Mesenchymal stem cell (in vitro differentiated cells and primary cell): ENCODE data around the gene ALPK3.

Experiments used
- DNase-seq: peaks from one replicate; pipeline ENCODE4 v3.0.0-alpha.2; 2013
- H2AFZ ChIP-seq: one replicate; pipeline ENCODE4 v1.6.1; 2013; ENCODE audit warnings: low read depth, mild to moderate bottlenecking, control low read depth, inconsistent platforms, low read length, moderate library complexity
- H2AK5ac ChIP-seq: 2 replicates; pipeline ENCODE4 v1.6.1; 2013; ENCODE audit warnings: low read length, moderate library complexity, mild to moderate bottlenecking, inconsistent platforms; ENCODE audit not compliant: severe bottlenecking
- H2BK120ac ChIP-seq: one replicate; pipeline ENCODE4 v1.6.1; 2013; ENCODE audit warnings: low read depth, mild to moderate bottlenecking, inconsistent platforms, low read length, moderate library complexity
- H2BK12ac ChIP-seq, 2 experiments: one replicate each; pipeline ENCODE4 v1.6.1; 2013; ENCODE audit warnings: inconsistent platforms in 2 of 2, low read length in 2 of 2, mild to moderate bottlenecking in 2 of 2, moderate library complexity in 2 of 2, control low read depth in 1 of 2
- H2BK15ac ChIP-seq: one replicate; pipeline ENCODE4 v1.6.1; 2013; ENCODE audit warnings: mild to moderate bottlenecking, low read depth, inconsistent platforms; ENCODE audit not compliant: poor library complexity, severe bottlenecking
- H2BK5ac ChIP-seq: 2 replicates; pipeline ENCODE4 v1.6.1; 2013; ENCODE audit warnings: low read depth, mild to moderate bottlenecking, low read length, control low read depth, inconsistent platforms; ENCODE audit not compliant: poor library complexity, severe bottlenecking
- H3K14ac ChIP-seq, 2 experiments: one replicate each; pipeline ENCODE4 v1.6.1; 2013; ENCODE audit warnings: inconsistent platforms in 2 of 2, low read length in 2 of 2, control low read depth in 1 of 2, mild to moderate bottlenecking in 1 of 2, moderate library complexity in 1 of 2
- H3K18ac ChIP-seq, 2 experiments: one replicate each; pipeline ENCODE4 v1.6.1; 2013; ENCODE audit warnings: inconsistent platforms in 2 of 2, low read length in 2 of 2, control low read depth in 1 of 2, low read depth in 1 of 2, mild to moderate bottlenecking in 1 of 2
- H3K23ac ChIP-seq, 2 experiments: one replicate each; pipeline ENCODE4 v1.6.1; 2013; ENCODE audit warnings: inconsistent platforms in 2 of 2, low read length in 2 of 2, mild to moderate bottlenecking in 2 of 2, moderate library complexity in 2 of 2, control low read depth in 1 of 2
- H3K27ac ChIP-seq: 2 replicates; pipeline ENCODE4 v1.5.1; 2013; ENCODE audit warnings: mild to moderate bottlenecking, moderate library complexity, low read length, control low read depth, inconsistent platforms; ENCODE audit not compliant: poor library complexity, severe bottlenecking
- H3K27me3 ChIP-seq, 2 experiments: 2 replicates each; pipeline versions ENCODE4 v1.6.1 to v1.7.0; 2013; ENCODE audit warnings: low read length in 2 of 2, mild to moderate bottlenecking in 2 of 2, moderate library complexity in 2 of 2, control low read depth in 1 of 2, inconsistent platforms in 1 of 2; ENCODE audit not compliant: control insufficient read depth in 1 of 2, insufficient read depth in 1 of 2
- H3K36me3 ChIP-seq, 2 experiments: 2 replicates each; pipeline versions ENCODE4 v1.6.1 to v1.7.0; 2013; ENCODE audit warnings: low read length in 2 of 2, control low read depth in 1 of 2, inconsistent platforms in 1 of 2, low read depth in 1 of 2, mild to moderate bottlenecking in 1 of 2; ENCODE audit not compliant: insufficient read depth in 2 of 2, control insufficient read depth in 1 of 2
- H3K4ac ChIP-seq, 2 experiments: one replicate each; pipeline ENCODE4 v1.6.1; 2013; ENCODE audit warnings: inconsistent platforms in 2 of 2, low read length in 2 of 2, mild to moderate bottlenecking in 2 of 2, moderate library complexity in 2 of 2, control low read depth in 1 of 2, low read depth in 1 of 2
- H3K4me1 ChIP-seq: 2 replicates; pipeline ENCODE4 v1.6.1; 2013; ENCODE audit warnings: low read depth, low read length, control low read depth; ENCODE audit not compliant: control insufficient read depth, insufficient read depth
- H3K4me2 ChIP-seq: 2 replicates; pipeline ENCODE4 v1.6.1; 2013; ENCODE audit warnings: low read length, mild to moderate bottlenecking, inconsistent platforms; ENCODE audit not compliant: poor library complexity, severe bottlenecking
- H3K4me3 ChIP-seq, 2 experiments: 2 replicates each; pipeline versions ENCODE4 v1.5.1 to v1.7.0; 2013; ENCODE audit warnings: low read length in 2 of 2, mild to moderate bottlenecking in 2 of 2, control low read depth in 1 of 2, low read depth in 1 of 2; ENCODE audit not compliant: insufficient read depth in 1 of 2
- H3K79me1 ChIP-seq: replicated peaks from 2 replicates; pipeline ENCODE4 v1.6.1; 2013; ENCODE audit warnings: mild to moderate bottlenecking, control low read depth, low read length, inconsistent platforms; ENCODE audit not compliant: poor library complexity, severe bottlenecking
- H3K9ac ChIP-seq: 2 replicates; pipeline ENCODE4 v1.7.0; 2013; ENCODE audit warnings: mild to moderate bottlenecking, low read length, moderate library complexity
- H3K9me3 ChIP-seq: 2 replicates; pipeline ENCODE4 v1.7.0; 2013; ENCODE audit warnings: mild to moderate bottlenecking, low read length; ENCODE audit not compliant: control insufficient read depth
- H4K8ac ChIP-seq: one replicate; pipeline ENCODE4 v1.6.1; 2013; ENCODE audit warnings: inconsistent platforms, mild to moderate bottlenecking, low read length, moderate library complexity
- H4K91ac ChIP-seq: one replicate; pipeline ENCODE4 v1.6.1; 2013; ENCODE audit warnings: mild to moderate bottlenecking, low read length, inconsistent platforms
- WGBS: methylation state at CpG from one replicate; pipeline ENCODE4 v1.1.7; 2013; ENCODE audit warnings: mixed read lengths; 5-methylcytosine and 5-hydroxymethylcytosine counted together

Gene ALPK3

GRCh38 chr15:84905016-84905916, 88.1 kb downstream of the ALPK3 start:
- no peak overlapping the region for H3K27ac ChIP-seq
- WGBS = 90% methylated on average over 15 of the region's 15 CpGs

GRCh38 chr15:84907731-84908130, 90.6 kb downstream of the ALPK3 start:
- Histone ChIP-seq H2BK120ac (no peak overlapping the region), H2BK12ac (no peak overlapping the region), H4K91ac (no peak overlapping the region), H4K8ac (no peak overlapping the region), H3K79me1 (no peaks in the 10 kb centered on the region), H3K4ac (no peak overlapping the region), H3K9me3 (no peaks in the 10 kb centered on the region), H3K14ac (no peak overlapping the region), H3K4me3 (no peak overlapping the region), H2BK15ac (no peak overlapping the region), H3K27ac (no peak overlapping the region), H2BK5ac (no peak overlapping the region), H2AFZ (no peak overlapping the region), H3K18ac (no peak overlapping the region), H3K9ac (no peak overlapping the region), H3K23ac (no peak overlapping the region), H3K36me3 (no peaks in the 10 kb centered on the region), H3K4me2 (no peak overlapping the region), H2AK5ac (no peak overlapping the region), H3K4me1 (peaks cover 18% of the 10 kb centered on the region), H3K27me3 (no peaks in the 10 kb centered on the region)
- 92% methylated on average over 4 of the region's 4 CpGs for WGBS
- no peak for DNase-seq

More at GRCh38 chr15:84905016-84905916, 88.1 kb downstream of the ALPK3 start:
- Histone ChIP-seq H3K14ac (no peak overlapping the region), H3K4me3 (no peak overlapping the region), H3K4me1 (peaks cover 9% of the 10 kb centered on the region), H4K91ac (no peak overlapping the region), H3K27me3 (no peaks in the 10 kb centered on the region), H2BK120ac (no peak overlapping the region), H2AK5ac (no peak overlapping the region), H2BK12ac (no peak overlapping the region), H2BK15ac (no peak overlapping the region), H3K36me3 (no peaks in the 10 kb centered on the region), H3K4ac (no peak overlapping the region), H3K79me1 (no peaks in the 10 kb centered on the region), H3K4me2 (no peak overlapping the region), H2BK5ac (no peak overlapping the region), H3K18ac (no peak overlapping the region), H3K23ac (no peak overlapping the region), H3K9me3 (no peaks in the 10 kb centered on the region), H2AFZ (no peak overlapping the region), H3K9ac (peak overlapping the region; percentile 17), H4K8ac (no peak overlapping the region)
- no peak for DNase-seq

GRCh38 chr15:84908564-84908963, 91.4 kb downstream of the ALPK3 start:
- Histone ChIP-seq H3K79me1 (no peaks in the 10 kb centered on the region), H3K27me3 (no peaks in the 10 kb centered on the region), H2BK120ac (no peak overlapping the region), H3K9ac (no peak overlapping the region), H3K9me3 (no peaks in the 10 kb centered on the region), H3K4me1 (peaks cover 24% of the 10 kb centered on the region), H3K4me3 (no peak overlapping the region), H2BK15ac (no peak overlapping the region), H2BK5ac (no peak overlapping the region), H3K36me3 (no peaks in the 10 kb centered on the region), H3K4ac (no peak overlapping the region), H4K8ac (no peak overlapping the region), H4K91ac (no peak overlapping the region), H3K27ac (no peak overlapping the region), H3K23ac (no peak overlapping the region), H3K4me2 (no peak overlapping the region), H2BK12ac (no peak overlapping the region), H3K18ac (no peak overlapping the region), H2AFZ (no peak overlapping the region), H2AK5ac (no peak overlapping the region), H3K14ac (no peak overlapping the region)
- DNase-seq = no peak
- 70% methylated on average over 12 of the region's 13 CpGs for WGBS

GRCh38 chr15:84909029-84909428, 91.9 kb downstream of the ALPK3 start:
- H2AK5ac ChIP-seq = no peak overlapping the region
- H4K91ac ChIP-seq = no peak overlapping the region
- H3K4me2 ChIP-seq = no peak overlapping the region
- no peaks in the 10 kb centered on the region for H3K9me3 ChIP-seq
- H4K8ac ChIP-seq = no peak overlapping the region
- 58% methylated on average over 2 of the region's 3 CpGs for WGBS
- H2BK5ac ChIP-seq = no peak overlapping the region
- no peak overlapping the region for H2BK120ac ChIP-seq
- H3K9ac ChIP-seq = no peak overlapping the region
- no peak overlapping the region for H2AFZ ChIP-seq
- peaks cover 24% of the 10 kb centered on the region for H3K4me1 ChIP-seq
- H2BK12ac ChIP-seq = no peak overlapping the region
- H3K18ac ChIP-seq = no peak overlapping the region
- H3K27me3 ChIP-seq = no peaks in the 10 kb centered on the region
- no peak overlapping the region for H3K23ac ChIP-seq
- no peaks in the 10 kb centered on the region for H3K36me3 ChIP-seq
- H3K4ac ChIP-seq = no peak overlapping the region
- H3K14ac ChIP-seq = no peak overlapping the region
- H3K79me1 ChIP-seq = no peaks in the 10 kb centered on the region
- H3K4me3 ChIP-seq = no peak overlapping the region
- no peak overlapping the region for H2BK15ac ChIP-seq
- DNase-seq = no peak
- H3K27ac ChIP-seq = no peak overlapping the region
